Activated gamma-delta T cell treated with anti-CD3 and anti-CD28 coated beads, Interleukin-2, amount 50 U/mL, for 16 hours (primary cell): Measurements from ENCODE around the gene CHD6.

ENCODE experiments used
- DNase-seq: peaks from one replicate; pipeline ENCODE4 v3.0.0-alpha.2; 2020; ENCODE audit warnings: low read depth

The CHD6 gene, protein sequence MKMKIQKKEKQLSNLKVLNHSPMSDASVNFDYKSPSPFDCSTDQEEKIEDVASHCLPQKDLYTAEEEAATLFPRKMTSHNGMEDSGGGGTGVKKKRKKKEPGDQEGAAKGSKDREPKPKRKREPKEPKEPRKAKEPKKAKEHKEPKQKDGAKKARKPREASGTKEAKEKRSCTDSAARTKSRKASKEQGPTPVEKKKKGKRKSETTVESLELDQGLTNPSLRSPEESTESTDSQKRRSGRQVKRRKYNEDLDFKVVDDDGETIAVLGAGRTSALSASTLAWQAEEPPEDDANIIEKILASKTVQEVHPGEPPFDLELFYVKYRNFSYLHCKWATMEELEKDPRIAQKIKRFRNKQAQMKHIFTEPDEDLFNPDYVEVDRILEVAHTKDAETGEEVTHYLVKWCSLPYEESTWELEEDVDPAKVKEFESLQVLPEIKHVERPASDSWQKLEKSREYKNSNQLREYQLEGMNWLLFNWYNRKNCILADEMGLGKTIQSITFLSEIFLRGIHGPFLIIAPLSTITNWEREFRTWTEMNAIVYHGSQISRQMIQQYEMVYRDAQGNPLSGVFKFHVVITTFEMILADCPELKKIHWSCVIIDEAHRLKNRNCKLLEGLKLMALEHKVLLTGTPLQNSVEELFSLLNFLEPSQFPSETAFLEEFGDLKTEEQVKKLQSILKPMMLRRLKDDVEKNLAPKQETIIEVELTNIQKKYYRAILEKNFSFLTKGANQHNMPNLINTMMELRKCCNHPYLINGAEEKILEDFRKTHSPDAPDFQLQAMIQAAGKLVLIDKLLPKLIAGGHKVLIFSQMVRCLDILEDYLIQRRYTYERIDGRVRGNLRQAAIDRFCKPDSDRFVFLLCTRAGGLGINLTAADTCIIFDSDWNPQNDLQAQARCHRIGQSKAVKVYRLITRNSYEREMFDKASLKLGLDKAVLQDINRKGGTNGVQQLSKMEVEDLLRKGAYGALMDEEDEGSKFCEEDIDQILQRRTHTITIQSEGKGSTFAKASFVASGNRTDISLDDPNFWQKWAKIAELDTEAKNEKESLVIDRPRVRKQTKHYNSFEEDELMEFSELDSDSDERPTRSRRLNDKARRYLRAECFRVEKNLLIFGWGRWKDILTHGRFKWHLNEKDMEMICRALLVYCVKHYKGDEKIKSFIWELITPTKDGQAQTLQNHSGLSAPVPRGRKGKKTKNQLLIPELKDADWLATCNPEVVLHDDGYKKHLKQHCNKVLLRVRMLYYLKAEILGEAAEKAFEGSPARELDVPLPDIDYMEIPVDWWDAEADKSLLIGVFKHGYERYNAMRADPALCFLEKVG (N-terminal part only)

DNA sequence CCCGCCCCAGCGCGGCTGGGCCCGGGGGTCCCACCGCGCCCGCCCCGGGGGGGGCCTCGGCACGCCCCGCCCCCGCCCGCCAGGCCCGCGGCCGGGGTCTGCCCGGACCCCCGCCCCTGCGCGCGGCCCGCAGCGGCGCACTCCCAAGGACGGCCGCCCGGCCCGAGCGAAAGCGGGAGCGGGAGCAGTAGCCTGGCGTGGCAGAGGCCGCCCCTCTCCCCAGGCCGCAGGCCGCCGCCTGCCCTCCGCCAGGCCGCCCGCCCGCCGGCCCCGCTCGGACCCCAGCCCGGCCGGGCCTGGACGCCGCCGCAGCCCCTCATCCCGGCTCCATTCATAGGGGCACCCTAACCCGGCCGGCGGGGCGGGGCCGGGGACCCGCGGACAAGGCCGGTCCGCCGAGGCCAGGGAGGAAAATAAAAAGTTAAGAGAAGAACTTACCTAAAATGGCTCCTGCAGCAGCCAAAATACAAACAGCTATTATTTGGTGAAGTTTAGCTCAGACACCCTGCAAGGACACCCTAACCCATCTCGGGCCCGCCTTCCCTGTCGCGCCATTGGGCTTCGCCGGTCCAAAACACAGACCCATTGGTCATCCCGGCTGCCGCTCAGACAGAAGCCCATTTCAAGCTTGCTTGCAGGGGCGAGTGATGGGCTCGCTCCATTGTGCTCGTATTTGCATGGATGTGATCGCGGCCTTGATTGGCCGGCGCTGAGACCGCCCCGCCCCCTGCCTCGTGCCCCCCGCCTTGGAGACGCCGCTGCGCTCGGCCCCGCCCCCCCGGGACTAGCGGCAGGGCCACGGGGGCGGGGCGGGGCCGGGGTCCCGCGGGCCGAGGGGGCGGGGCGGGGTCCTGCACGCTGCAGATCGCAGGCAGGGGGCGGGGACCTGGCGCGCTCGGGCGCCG, at the start of gene CHD6:
TSS of gene CHD6 (minus strand) at position 476 of the 905 bp plus-strand sequence. CDS start 67,040 bp downstream, outside the sequence.
- DNase-seq, result peak; percentile 99

DNA sequence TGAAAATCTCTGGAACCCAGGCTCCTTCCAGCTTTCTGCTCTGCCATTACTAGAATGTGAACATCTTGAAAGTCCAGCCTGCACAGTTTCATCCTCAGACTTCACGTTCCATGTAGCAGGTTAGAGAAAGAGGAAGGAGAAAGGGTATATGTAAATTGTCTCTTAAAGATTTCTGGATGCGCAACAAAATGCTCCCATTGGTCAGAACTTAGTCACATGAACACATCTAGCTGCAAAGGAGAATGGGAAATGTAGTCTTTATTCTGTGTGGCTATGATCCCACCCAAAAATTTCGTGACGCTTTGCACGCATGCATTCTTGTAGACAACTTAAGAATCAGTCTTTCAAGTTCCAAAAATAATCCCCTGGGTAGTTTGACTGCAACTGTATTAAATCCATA, 46.4 kb upstream of the CHD6 start:
- no peak for DNase-seq

DNA sequence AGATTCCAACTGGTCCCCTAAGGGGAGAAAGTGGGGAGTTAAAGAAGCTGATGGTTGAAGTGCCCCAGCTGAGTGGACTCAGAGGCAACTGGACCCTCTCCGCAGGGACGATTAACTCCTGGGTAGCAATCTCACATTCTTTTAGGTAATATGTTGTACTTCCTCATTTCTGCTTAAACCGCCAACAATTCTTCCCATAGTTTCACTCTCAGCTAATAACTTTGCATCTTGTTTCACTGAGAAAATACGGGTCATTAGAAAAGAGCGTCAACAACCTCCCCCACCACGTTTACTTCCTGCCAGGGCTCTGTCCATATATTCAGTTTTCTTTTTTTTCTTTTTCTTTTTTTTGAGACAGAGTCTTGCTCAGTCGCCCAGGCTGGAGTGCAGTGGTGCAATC, 39.5 kb upstream of the CHD6 start:
- DNase-seq, result no peak

DNA sequence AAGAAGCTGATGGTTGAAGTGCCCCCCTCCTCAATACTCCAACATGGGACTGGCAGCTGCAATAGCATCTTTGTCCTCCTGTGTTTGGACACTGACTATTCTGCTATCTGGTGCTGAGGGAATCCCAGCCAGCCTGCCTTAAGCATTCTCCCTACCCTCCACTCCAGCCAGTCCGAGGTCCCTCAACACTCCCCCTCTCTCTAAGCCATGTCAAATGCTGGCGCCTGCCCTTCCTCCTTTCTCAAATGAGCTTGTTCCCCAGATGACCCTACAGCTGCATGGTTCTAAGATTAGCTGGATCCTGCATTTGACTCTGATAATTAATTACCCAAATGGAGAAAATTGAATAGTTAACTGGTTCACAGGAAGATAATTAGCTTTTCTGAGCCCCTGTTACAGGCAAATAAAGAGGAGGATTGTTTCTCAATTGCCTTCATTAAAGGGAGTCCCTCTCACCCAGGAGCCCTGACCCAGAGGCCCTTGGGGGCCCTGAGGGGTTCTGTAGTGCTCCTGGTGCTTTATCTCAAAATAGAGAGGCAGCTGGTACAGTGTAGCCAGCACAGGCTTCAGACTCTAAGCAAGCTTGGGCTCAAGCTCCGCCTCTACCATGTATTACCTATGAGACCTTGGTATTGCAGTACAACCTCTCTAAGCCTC, 37.9 kb upstream of the CHD6 start:
- no peak for DNase-seq

DNA sequence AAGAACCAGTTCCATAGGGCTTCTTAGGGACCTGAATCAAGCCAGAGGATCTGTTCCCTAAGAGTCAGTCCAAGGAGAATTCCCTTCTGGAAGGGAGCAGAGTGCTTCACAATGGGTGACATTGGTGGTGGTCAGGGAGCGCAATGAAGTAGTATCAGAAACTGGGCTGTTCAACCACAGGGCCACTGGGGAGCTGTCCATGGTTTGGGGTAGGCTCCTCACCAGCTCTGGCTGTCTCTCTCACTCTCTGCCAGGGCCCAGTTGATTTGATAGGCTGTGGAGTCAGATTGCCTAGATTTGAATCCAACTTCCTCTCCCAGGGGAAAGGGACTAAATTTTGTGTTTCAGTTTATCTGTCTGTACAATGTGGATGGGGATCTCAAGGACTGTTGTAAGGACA, 36.7 kb upstream of the CHD6 start:
- DNase-seq, result no peak

DNA sequence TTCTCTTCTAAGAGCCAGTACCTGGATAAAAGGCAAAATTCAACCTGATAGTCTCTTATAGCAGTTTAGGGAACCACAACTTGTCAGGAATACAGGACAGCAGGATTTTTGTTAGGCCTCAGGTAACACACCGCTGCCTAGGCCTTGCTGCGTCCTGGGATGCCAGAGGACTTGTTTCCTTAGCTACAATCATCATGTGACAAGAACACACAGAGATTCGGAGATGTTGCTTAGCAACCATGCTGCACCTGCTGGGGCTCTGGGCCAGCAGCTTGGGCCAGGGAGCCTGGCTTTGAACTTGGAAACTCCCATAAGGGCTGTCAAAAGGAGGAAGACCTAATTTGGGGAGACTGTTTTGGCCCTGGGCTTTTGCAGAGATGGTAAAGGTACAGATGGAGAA, 36.1 kb upstream of the CHD6 start:
- no peak for DNase-seq

DNA sequence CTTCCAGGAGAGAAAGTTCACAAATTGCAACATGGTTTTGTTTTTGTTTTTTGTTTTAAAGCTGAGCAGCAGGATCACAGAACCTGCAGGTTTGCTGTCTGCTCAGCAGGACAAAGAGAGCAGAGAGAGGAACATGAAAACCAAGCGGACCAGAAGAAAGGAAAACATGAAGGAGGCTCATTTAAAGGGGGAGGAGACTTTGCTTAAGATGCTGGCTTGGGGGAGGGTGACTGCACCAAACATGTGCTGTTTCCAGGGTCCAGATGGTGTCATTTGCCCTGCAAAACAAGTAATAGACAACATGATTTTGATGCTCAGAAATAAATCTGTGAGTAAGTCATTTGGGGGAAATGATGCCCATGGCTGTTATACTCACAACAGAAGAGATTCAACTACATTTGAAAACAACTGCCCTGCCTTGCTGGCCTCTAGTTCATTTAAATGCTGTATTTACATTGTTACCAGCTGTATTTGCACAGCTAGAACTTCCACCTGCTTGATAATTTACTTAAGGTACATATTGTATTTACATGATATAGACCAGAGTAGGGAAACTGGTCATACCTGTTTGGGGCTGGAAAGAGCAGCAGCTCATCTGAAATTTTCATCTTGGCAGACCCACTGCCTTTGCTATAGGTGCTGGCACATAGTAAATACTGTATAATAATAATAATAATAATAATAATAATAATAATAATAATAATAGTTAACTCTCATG, 32.2 kb upstream of the CHD6 start:
- no peak for DNase-seq

DNA sequence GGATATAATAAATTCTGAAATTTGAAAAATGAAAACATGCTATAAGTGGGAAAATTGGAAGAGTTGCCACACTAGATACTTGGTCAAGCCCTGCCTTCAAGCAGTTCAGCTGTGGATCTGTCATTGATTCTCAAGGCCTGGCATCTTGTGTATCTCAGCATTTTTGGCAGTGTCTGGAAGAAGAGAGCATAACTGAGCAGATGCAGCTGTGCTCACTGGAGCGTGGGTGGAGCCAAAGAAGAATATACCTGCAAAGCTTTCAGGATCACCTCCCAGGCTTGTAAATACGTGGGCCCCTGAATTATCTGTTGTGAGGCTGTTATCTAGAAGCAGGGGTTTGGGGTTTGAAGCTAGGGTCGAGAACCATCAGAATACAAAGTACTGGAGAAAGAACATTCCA, 31.3 kb upstream of the CHD6 start:
- DNase-seq, result no peak

DNA sequence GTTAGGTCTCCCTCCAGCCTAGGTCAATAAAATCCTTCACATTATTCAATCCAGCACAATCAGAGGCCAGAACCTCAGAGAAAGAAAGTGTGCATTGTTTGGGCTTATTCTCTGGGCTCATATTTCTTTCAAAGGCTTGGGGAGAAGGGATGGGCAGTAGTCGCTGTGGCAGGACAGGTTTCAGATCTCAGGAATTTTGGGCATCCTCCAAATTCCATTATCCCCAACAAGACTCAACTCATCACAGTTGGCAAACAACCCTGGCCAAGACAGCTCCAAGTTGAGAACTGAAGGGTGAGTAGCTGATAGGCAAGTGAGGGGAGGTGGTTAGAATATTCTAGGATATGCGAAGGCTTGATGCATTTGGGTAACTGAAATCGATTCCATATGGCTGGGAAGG, 27.2 kb upstream of the CHD6 start:
- no peak for DNase-seq

DNA sequence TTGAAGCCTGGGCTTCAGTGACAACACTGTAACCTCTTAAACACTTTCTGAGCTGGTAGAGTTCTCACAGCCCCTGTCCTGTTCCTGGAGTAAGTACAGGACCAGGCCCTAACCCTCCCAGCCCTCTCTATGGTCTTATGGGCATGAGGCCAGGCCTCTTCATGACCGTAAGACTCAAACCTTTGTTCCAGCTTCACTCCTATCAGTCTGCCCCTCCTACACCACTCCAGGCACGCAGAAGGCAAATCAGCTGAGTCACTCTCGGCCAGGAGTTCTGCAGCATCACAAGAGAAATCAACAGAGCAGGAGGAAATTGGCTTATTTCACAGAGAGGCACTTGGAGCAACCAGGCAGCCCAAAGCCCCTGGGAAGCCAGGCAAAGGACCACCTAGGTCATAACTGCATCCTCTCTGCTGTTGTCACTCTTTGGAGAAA, 25.3 kb upstream of the CHD6 start:
- no peak for DNase-seq

DNA sequence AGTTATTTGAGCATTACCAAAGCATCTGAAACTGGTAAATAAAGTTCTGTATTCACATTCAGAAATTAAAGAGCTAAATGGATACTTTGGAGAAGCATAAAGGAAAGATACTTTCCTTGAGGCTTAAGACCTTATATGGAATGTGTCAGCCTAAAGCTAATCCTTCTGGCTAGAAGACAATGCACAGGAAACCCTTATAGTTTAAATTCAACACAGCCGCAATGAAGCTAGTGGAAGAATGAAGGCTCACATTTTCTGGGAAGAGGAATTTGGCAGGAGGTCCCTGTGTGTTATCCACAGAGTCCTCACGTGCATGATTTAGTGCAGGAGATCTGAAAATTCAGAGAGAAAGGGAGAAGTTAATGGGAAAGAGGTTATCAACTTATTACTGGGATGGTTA, 21.5 kb upstream of the CHD6 start:
- DNase-seq, result no peak

DNA sequence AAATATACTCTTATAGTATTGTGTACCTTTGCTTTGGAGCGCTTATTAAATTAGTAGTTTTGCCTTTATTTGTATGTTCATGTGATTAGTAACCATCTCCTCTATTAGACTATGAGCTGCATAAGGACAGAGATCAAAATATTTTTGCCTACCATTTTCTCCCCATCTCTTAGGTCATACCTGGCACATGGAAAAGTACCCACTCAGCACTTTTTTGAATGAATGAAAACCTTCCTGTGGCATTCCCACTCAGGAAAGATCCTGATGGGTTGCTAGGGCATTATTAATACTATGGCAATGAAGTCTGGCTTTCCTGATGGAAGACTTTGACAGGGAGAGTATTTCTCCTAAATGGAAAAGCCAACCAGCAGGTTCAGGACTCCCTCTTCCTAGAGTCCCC, 20.3 kb upstream of the CHD6 start:
- no peak for DNase-seq

DNA sequence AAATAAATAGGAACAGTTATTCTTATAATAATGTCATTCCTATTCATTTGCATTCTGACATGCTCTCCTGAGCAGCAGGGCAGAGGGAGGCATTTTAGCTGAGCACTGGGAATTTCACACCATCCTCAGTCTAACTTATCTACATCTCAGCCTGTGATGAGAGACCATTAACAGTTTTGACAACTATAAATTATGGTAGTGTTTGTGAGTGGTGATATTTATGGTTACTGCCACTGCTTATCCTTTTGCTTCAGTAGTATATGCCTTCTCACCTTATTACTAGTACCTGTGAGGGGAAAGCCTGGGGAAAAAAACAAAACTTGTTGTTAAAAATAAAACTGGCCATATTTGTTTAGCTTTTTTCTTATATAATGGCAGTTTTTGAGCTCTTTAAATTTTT, 17.0 kb upstream of the CHD6 start:
- DNase-seq, result no peak

DNA sequence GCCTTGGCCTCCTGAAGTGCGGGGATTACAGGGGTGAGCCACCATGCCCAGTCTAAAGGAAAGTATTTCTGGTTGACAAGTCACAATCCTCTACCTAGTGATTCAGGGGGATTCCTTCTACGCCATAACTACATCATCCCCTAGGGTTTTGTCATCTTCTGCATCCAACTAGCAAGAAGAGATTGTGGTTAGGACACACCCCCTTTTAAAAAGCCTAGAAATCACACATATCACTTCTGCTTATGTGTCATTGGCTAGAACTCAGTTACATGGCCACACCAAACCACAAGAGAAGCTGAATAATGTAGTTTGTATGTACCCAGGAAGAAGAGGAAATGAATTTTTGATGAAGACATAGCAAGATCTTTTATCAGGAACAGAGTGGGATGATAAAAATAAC, 14.7 kb upstream of the CHD6 start:
- DNase-seq, result no peak

DNA sequence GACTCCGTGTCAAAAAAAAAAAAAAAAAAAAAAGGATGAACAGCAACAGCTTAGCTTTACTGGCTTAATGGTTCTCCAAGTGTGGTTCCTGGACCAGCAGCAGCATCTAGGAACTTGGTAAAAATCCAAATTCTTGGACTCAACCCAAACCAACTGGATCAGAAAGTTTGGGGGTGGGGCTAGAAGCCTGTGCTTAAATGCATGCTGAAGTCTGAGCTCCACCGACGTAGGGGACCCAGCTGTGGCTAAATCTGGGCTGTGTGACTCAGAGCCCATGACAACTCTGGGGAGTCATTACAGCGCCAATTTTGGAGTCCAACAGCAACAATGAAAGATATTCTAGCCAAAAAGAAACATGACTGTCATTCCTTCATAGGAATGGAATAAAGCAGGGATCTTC, 13.6 kb upstream of the CHD6 start:
- no peak for DNase-seq

DNA sequence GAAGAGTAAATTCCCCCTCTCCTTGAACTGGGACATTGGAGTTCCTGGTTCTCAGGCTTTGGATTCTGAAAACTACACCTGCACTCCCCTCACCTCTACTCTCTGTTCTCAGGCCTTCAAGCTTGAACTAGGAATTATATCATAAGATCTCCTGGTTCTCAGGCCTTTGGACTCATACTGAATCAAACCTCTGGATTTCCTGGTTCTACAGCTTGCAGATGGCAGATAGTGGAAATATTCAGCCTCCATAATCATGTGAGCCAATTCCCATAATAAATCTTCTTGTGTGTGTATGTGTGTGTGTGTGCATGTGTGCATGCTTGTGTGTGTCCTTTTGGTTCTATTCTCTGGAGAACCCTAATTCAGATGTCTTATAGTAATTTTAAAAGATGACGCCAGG, 12.7 kb upstream of the CHD6 start:
- no peak for DNase-seq

DNA sequence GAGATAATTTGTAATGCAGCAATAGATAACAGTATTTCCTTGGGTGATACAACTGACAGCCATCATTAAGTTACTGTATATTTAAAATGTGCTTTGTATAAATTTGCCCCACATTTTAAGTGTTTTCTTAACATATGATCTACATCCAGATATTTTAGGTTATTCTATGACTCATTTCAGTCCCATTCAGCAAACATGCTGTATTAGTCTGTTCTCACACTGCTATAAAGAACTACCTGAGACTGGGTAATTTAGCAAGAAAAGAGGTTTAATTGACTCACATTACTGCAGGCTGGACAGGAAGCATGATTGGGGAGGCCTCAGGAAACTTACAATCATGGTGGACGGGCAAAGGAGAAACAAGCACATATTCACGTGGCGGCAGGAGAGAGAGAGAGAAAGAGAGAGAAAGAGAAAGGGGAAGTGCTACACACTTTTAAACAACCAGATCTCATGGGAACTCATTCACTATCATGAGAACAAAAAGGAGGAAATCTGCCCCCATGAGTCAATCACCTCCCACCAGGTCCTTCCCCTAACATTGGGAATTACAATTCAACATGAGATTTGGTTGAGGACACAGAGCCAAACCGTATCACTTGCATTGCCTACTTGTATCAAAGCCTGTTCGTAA, 9.6 kb upstream of the CHD6 start:
- DNase-seq, result no peak

DNA sequence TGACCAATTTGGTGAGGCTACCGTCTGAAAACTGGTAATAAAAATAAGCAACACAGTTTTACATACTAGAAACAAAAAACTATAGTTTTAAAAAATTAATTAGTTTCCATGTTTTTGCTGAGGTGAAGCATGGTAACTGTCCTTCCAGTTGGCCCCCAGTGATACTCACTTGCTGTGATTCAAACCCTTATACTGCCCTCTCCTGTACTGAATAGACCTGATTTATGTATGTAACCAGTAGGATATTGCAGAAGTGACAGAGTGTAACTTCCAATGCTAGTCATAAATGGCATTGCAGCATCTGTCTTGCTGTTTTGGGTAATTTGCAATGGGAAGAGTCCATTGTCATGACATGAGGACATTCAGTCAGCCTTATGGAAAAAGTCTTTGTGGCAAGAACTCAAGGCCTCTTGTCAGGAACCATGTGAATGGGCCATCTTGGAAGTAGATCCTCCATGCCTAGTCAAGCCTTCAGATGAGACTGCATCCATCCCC, 8.9 kb upstream of the CHD6 start:
- DNase-seq, result no peak

DNA sequence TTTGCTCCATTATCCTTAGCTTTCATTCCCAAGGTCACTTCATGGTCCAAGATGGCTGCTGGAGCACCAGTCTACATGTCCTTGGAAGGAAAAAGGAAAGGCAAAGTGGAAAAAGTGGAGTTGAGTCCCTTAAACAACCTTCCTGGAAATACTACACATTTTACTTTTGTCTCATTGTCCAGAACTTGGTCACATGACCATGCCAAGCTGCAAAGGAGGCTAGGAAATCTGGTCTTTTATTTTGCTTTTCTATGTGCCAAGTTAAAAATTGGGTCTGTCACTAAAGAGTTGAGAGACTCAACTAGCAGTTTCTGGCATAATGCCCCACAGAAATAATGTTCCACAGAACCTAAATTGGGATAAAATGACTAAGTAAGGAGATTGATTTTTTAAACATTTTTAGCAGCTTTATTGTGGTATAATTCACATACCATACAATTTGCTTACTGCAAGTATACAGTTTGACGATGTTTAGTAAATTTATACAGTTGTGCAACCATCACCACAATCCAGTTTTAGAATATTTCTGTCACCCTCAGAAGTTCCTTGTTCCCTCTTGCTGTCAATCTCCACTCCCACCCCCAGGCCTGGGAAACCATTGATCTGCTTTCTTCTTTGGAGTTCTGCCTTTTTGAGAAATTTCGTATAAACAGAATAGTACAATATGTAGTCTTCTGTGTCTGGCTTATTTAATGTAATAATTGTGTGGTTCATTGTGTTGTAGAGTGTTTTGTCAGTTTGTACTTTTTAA, 5.6 kb upstream of the CHD6 start:
- DNase-seq, result no peak
